CD8-positive, alpha-beta memory T cell (primary cell): ENCODE results near the gene MCM5. TPM values are rescaled to one million over a fixed set of nuclear protein-coding genes. Genes with fewer than 3 reads are reported as not detected.
"Not testable (repeated sequence)": the region's sequence is repeated elsewhere in the genome, so short reads cannot be mapped to it uniquely, and the experiment has no call there.

ENCODE experiments used
- CTCF ChIA-PET: fragments of 350-600 bp; sonication (Branson Sonifier 250); formaldehyde crosslinking; loops from one replicate; lab custom pipeline; 2021; ENCODE audit warnings: antibody characterized with exemption; lab: Charles Lee
- POLR2A ChIA-PET: fragments of 350-600 bp; sonication (Branson Sonifier 250); formaldehyde crosslinking; loops from one replicate; lab custom pipeline; 2021; ENCODE audit warnings: antibody characterized with exemption; lab: Charles Lee
- DNase-seq, 5 donors: peaks; one replicate each; pipeline versions ENCODE4 v3.0.0 to v3.0.0-alpha.2; 2020 to 2022; ENCODE audit warnings: mixed read lengths in 1 of 5
- H3K27ac ChIP-seq: one replicate; pipeline ENCODE4 v1.7.0; 2013; ENCODE audit warnings: low read depth, mild to moderate bottlenecking, low read length, moderate library complexity
- H3K27me3 ChIP-seq: 2 replicates; pipeline ENCODE4 v1.7.0; 2013; ENCODE audit warnings: low read length, mild to moderate bottlenecking; ENCODE audit not compliant: insufficient read depth, poor library complexity, severe bottlenecking
- H3K36me3 ChIP-seq: 2 replicates; pipeline ENCODE4 v1.7.0; 2013; ENCODE audit warnings: mild to moderate bottlenecking, low read length, moderate library complexity; ENCODE audit not compliant: insufficient read depth
- H3K4me1 ChIP-seq: 2 replicates; pipeline ENCODE4 v1.7.0; 2013; ENCODE audit warnings: mild to moderate bottlenecking, low read length, moderate library complexity; ENCODE audit not compliant: insufficient read depth
- H3K4me3 ChIP-seq: 2 replicates; pipeline ENCODE4 v1.7.0; 2013; ENCODE audit warnings: mild to moderate bottlenecking, low read length
- H3K9me3 ChIP-seq: 2 replicates; pipeline ENCODE4 v1.7.0; 2013; ENCODE audit warnings: mild to moderate bottlenecking, low read length
- H3K27ac Mint-ChIP-seq, 8 donors: one replicate each; pipeline ENCODE4 v1.8.0; 2020 to 2021; ENCODE audit warnings: mixed read lengths in 8 of 8, mild to moderate bottlenecking in 6 of 8, inconsistent platforms in 3 of 8, moderate library complexity in 3 of 8
- H3K27me3 Mint-ChIP-seq, 2 donors: one replicate each; pipeline ENCODE4 v1.8.0; 2020 to 2021; ENCODE audit warnings: mixed read lengths in 2 of 2, mild to moderate bottlenecking in 1 of 2, moderate library complexity in 1 of 2
- H3K36me3 Mint-ChIP-seq, 3 donors: one replicate each; pipeline ENCODE4 v1.8.0; 2020 to 2021; ENCODE audit warnings: mixed read lengths in 3 of 3, inconsistent platforms in 1 of 3, mild to moderate bottlenecking in 1 of 3
- H3K4me1 Mint-ChIP-seq, 3 donors: one replicate each; pipeline ENCODE4 v1.8.0; 2020 to 2021; ENCODE audit warnings: mixed read lengths in 3 of 3, inconsistent platforms in 1 of 3, mild to moderate bottlenecking in 1 of 3
- H3K4me3 Mint-ChIP-seq, 7 donors: one replicate each; pipeline ENCODE4 v1.8.0; 2020 to 2021; ENCODE audit warnings: mixed read lengths in 7 of 7, mild to moderate bottlenecking in 6 of 7, moderate library complexity in 4 of 7, inconsistent platforms in 2 of 7
- H3K9me3 Mint-ChIP-seq, 5 donors: one replicate each; pipeline ENCODE4 v1.8.0; 2020 to 2022; ENCODE audit warnings: mixed read lengths in 5 of 5, mild to moderate bottlenecking in 3 of 5, moderate library complexity in 2 of 5, inconsistent platforms in 1 of 5
- polyA plus RNA-seq: library from polyadenylated mRNA; unstranded; fragments of 300-500 nt; fragmentation: Illumina TruSeq; gene quantifications from one replicate; pipeline ENCODE4 v1.2.3, GENCODE V29; 2021
- total RNA-seq, 2 experiments: library from RNA; stranded (reverse); gene quantifications; one replicate each; pipeline ENCODE4 v1.2.3, GENCODE V29; 2021

Gene MCM5
- total and polyA plus RNA-seq, 3 experiments from 2014 or later, result 28.4 to 300 (median 287) TPM

DNA sequence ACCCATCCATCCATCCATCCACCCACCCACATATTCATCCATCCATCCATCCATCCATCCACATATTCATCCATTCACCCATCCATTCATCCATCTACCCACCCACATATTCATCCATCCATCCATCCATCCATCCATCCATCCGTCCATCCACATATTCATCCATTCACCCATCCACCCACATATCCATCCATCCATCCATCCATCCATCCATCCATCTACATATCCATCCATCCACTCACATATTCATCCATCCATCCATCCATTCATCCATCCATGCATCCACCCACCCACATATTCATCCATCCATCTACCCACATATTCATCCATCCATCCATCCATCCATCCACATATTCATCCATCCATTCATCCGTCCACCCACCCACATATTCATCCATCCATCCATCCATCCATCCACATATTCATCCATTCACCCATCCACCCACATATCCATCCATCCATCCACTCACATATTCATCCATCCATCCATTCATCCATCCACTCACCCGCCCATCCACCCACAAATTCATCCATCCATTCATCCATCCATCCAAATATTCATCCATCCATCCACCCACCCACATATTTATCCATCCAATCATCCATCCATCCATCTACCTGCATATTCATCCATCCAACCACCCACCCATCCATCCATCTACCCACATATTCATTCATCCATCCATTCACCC is 38.9 kb downstream of the MCM5 start:
- CTCF ChIA-PET, H3K9me3 Mint-ChIP-seq, POLR2A ChIA-PET: not testable (repeated sequence)

DNA sequence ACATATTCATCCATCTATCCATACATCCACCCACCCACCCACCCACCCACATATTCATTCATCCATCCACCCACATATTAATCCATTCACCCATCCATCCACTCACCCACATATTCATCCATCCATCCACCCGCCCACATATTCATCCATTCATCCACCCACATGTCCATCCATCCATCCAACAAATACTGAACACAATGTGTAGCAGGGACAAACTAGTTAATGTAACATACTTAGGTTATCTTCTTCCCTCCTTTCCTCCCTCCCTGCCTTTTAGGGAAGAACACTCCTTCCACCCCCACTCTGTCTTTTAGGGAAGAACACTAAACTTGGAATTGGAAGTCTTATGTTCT is 39.4 kb downstream of the MCM5 start:
- ChIA-PET POLR2A (no interaction called here), CTCF (no interaction called here)
- H3K4me3 Mint-ChIP-seq, result no peak overlapping the region
- no peak overlapping the region for H3K4me3 ChIP-seq
- H3K27ac Mint-ChIP-seq, result no peak overlapping the region
- no peaks in the 10 kb centered on the region for H3K27me3 ChIP-seq
- H3K9me3 ChIP-seq, result no peaks in the 10 kb centered on the region
- no peak for DNase-seq
- H3K4me1 Mint-ChIP-seq, result no peaks in the 10 kb centered on the region
- H3K9me3 Mint-ChIP-seq, result no peaks in the 10 kb centered on the region
- no peaks in the 10 kb centered on the region for H3K27me3 Mint-ChIP-seq
- H3K36me3 Mint-ChIP-seq, result peaks cover 2 to 7% (median 3%) of the 10 kb centered on the region in 3 donors
- no peaks in the 10 kb centered on the region for H3K36me3 ChIP-seq
- no peak overlapping the region for H3K27ac ChIP-seq
- H3K4me1 ChIP-seq, result no peaks in the 10 kb centered on the region

More for the DNA sequence above, 38.9 kb downstream of the MCM5 start:
- not testable (repeated sequence) for H3K27ac Mint-ChIP-seq, DNase-seq, H3K4me1 Mint-ChIP-seq, H3K27ac ChIP-seq, H3K4me1 ChIP-seq, H3K4me3 Mint-ChIP-seq, H3K36me3 Mint-ChIP-seq, H3K27me3 ChIP-seq, H3K27me3 Mint-ChIP-seq, H3K36me3 ChIP-seq, H3K4me3 ChIP-seq, H3K9me3 ChIP-seq

DNA sequence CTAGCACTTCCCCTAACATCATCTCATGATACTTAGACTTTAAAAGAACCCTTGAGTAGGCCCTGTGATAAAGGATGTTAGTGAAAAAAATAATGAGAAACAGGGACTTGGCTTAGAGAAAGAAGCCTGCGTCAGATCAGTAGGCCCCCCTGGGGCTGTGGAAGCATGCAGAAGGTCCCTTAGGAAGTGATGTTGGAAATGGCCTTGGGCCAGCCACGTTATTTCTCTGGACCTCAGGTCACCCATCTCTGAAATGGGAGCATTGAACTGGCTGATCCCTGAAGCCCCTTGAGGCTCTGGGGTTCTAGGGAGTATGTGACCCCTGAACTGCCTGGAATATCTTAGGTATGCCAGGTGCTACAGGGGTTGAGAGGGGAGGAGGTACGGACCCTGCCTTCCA is 40.2 kb downstream of the MCM5 start:
- peak overlapping the region in 1 of 8 donors; percentile 9 for H3K27ac Mint-ChIP-seq
- DNase-seq, result no peak
- no peaks in the 10 kb centered on the region for H3K9me3 ChIP-seq
- no peaks in the 10 kb centered on the region for H3K27me3 ChIP-seq
- no peaks in the 10 kb centered on the region for H3K27me3 Mint-ChIP-seq
- H3K4me3 ChIP-seq, result no peak overlapping the region
- POLR2A ChIA-PET, result interaction anchor here (0.6 kb wide), 1 partner anchor 723 kb away, joined by 4 read pairs; no protein-coding TSS in a partner anchor
- no peak overlapping the region for H3K4me3 Mint-ChIP-seq
- H3K4me1 Mint-ChIP-seq, result no peaks in the 10 kb centered on the region
- H3K36me3 Mint-ChIP-seq, result peaks cover 0 to 7% (median 0%) of the 10 kb centered on the region in 3 donors
- CTCF ChIA-PET, result no interaction called here
- H3K27ac ChIP-seq, result no peak overlapping the region
- no peaks in the 10 kb centered on the region for H3K9me3 Mint-ChIP-seq
- H3K36me3 ChIP-seq, result no peaks in the 10 kb centered on the region
- no peaks in the 10 kb centered on the region for H3K4me1 ChIP-seq

DNA sequence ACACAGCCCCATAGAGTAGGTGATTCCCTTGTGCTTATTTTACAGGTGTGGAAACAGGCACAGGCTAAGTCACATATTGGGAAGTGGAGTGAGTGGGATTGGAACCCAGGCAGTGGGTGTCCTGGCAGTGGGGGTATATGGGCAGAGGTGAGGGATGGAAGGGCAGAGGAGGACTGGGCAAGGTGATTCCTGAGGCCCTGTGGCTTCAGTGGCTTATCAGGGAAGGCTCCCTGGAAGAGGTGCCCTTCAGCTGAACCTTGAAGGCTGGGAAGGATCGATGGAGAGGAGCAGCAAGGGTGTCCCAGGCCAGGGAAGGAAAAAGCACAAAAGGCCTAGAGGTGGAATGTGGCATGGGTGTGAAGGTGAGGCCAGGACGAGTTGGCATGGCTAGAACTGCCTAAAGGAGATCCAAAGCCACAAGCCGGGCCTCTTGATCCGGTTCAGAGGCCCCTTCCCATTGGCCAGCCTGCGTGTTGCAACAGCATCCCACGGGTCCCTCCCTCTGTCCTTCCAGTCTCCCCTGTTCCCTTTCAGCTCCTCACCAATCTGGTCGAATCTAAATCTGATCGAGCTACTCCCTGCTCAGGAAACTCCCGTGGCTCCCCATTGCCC is 41.7 kb downstream of the MCM5 start:
- Mint-ChIP-seq H3K4me3 (no peak overlapping the region), H3K9me3 (no peaks in the 10 kb centered on the region), H3K36me3 (peaks cover 0 to 9% (median 4%) of the 10 kb centered on the region in 3 donors), H3K27ac (peak overlapping the region in 2 of 8 donors; percentile 7 to 54), H3K4me1 (no peaks in the 10 kb centered on the region), H3K27me3 (no peaks in the 10 kb centered on the region)
- Histone ChIP-seq H3K4me3 (no peak overlapping the region), H3K4me1 (no peaks in the 10 kb centered on the region), H3K36me3 (no peaks in the 10 kb centered on the region), H3K27me3 (no peaks in the 10 kb centered on the region), H3K9me3 (no peaks in the 10 kb centered on the region), H3K27ac (no peak overlapping the region)
- DNase-seq, result no peak
- CTCF ChIA-PET, result no interaction called here
- POLR2A ChIA-PET, result no interaction called here

DNA sequence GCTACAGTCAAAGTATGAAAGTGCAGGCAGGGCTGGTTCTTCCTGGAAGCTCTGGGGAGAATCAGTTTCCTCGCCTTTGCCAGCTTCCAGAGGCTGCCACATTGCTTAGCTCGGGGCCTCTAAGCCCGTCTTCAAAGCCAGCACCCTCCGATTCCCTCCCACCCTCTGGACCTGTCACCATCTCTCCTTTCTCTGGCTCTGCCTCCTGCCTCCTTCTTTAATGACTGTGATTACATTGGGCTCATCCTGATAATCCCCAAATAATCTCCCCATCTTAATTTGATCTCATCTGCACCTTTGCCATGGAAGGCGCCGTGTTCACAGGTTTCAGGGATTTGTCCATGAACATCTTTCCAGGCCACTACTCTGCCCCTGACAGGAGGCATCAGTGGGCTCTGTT is 42.5 kb downstream of the MCM5 start:
- Mint-ChIP-seq H3K4me1 (no peaks in the 10 kb centered on the region), H3K4me3 (no peak overlapping the region), H3K36me3 (peaks cover 0 to 9% (median 4%) of the 10 kb centered on the region in 3 donors), H3K27ac (no peak overlapping the region), H3K27me3 (no peaks in the 10 kb centered on the region), H3K9me3 (no peaks in the 10 kb centered on the region)
- no peak overlapping the region for H3K4me3 ChIP-seq
- no peaks in the 10 kb centered on the region for H3K9me3 ChIP-seq
- CTCF ChIA-PET, result no interaction called here
- POLR2A ChIA-PET, result no interaction called here
- no peak for DNase-seq
- H3K27ac ChIP-seq, result no peak overlapping the region
- no peaks in the 10 kb centered on the region for H3K4me1 ChIP-seq
- H3K27me3 ChIP-seq, result no peaks in the 10 kb centered on the region
- H3K36me3 ChIP-seq, result no peaks in the 10 kb centered on the region

DNA sequence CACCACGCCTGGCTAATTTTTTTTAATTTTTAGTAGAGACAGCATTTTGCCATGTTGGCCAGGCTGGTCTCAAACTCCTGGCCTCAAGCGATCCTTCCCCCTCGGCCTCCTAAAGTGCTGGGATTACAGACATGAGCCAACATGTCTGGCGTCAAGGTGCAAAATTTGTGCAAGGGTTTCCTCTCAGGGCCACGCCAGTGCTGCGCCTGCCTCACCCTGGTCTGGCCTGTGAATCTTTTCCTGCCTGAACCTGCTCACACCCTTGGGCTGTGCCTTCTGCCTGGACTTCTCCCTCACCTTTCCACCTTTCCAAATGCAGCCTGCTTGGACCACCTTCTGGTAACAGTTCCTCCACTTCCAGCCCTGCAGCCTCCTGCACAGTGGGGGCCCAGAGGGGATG is 43.4 kb downstream of the MCM5 start:
- no peaks in the 10 kb centered on the region for H3K36me3 ChIP-seq
- H3K4me1 Mint-ChIP-seq, result peaks cover 0 to 6% (median 0%) of the 10 kb centered on the region in 3 donors
- H3K9me3 Mint-ChIP-seq, result no peaks in the 10 kb centered on the region
- H3K27me3 ChIP-seq, result no peaks in the 10 kb centered on the region
- ChIA-PET CTCF (no interaction called here), POLR2A (no interaction called here)
- peaks cover 0 to 8% (median 7%) of the 10 kb centered on the region in 3 donors for H3K36me3 Mint-ChIP-seq
- peak overlapping the region in 1 of 8 donors; percentile 6 for H3K27ac Mint-ChIP-seq
- no peak for DNase-seq
- H3K27ac ChIP-seq, result no peak overlapping the region
- H3K4me3 ChIP-seq, result no peak overlapping the region
- no peaks in the 10 kb centered on the region for H3K27me3 Mint-ChIP-seq
- no peak overlapping the region for H3K4me3 Mint-ChIP-seq
- no peaks in the 10 kb centered on the region for H3K4me1 ChIP-seq
- no peaks in the 10 kb centered on the region for H3K9me3 ChIP-seq

DNA sequence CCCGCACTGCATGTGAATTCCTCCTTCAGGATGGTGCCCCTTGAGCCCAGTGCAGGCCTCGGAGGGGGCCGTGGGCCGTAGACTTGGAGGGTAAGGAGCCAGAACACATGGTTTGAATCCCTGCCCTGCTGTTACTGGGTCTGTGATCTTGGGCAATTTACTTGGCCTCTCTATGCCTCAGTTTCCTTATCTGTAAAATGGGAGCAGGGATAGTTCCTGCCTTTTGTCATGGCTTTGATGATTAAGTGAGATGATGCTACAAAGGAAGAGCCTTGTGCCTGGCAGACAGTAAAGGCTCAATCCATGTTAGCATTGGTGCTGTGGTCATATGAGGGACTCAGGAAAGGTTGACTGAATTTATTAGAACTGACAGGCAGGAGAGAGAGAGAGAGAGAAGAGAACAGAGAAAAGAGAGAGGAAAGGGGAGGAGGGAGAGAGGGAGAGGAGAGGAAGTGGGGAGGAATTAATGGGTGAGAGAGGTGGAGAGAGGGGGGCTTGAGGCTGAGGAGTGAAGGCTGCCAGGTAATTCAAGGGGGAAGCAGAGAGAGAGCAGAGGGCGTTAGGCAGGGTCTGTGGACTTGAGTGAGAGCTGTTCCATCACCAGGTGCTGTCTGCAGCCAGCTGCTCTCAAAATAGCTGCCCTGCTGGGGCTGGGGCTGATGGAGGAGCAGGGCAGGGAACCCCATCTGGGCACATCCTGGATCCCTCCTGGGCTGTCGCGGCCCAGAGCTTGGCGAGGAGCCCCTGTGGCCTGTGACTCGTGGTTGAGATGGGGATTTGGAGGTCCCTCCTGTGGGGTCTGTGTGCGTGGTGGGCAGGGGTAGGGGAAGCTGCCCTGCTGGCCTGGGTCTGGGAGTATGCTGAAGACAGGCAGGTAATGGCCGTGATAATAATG is 44.1 kb downstream of the MCM5 start:
- Mint-ChIP-seq H3K36me3 (peaks cover 0 to 8% (median 3%) of the 10 kb centered on the region in 3 donors), H3K27me3 (no peaks in the 10 kb centered on the region), H3K27ac (peak overlapping the region in 1 of 8 donors; percentile 62), H3K9me3 (no peaks in the 10 kb centered on the region), H3K4me1 (peaks cover 0 to 6% (median 0%) of the 10 kb centered on the region in 3 donors), H3K4me3 (no peak overlapping the region)
- DNase-seq, result no peak
- Histone ChIP-seq H3K27ac (no peak overlapping the region), H3K36me3 (no peaks in the 10 kb centered on the region), H3K4me3 (no peak overlapping the region), H3K27me3 (no peaks in the 10 kb centered on the region), H3K9me3 (no peaks in the 10 kb centered on the region), H3K4me1 (no peaks in the 10 kb centered on the region)
- ChIA-PET POLR2A (no interaction called here), CTCF (no interaction called here)
